Effector memory CD8-positive, alpha-beta T cell (primary cell): ENCODE data around the gene PIK3C2G.
"Not testable (repeated sequence)": the region's sequence is repeated elsewhere in the genome, so short reads cannot be mapped to it uniquely, and the experiment has no call there.

ENCODE experiments used
- ATAC-seq: fragments of 150-1000 bp; cut with Tn5 transposase; replicated peaks from 2 replicates; pipeline ENCODE4 v1.10.0; 2021; ENCODE audit warnings: mild to moderate bottlenecking, moderate library complexity
- DNase-seq, 3 experiments: peaks; one replicate each; pipeline ENCODE4 v3.0.0; 2021
- H3K27ac Mint-ChIP-seq, 2 donors: one replicate each; pipeline ENCODE4 v1.8.0; 2022; ENCODE audit warnings: mild to moderate bottlenecking in 2 of 2, mixed read lengths in 2 of 2, moderate library complexity in 2 of 2
- H3K27me3 Mint-ChIP-seq, 2 donors: one replicate each; pipeline ENCODE4 v1.8.0; 2022; ENCODE audit warnings: mixed read lengths in 2 of 2
- H3K36me3 Mint-ChIP-seq: one replicate; pipeline ENCODE4 v1.8.0; 2022; ENCODE audit warnings: mild to moderate bottlenecking, moderate library complexity, mixed read lengths; ENCODE audit not compliant: insufficient read depth
- H3K4me1 Mint-ChIP-seq, 2 donors: one replicate each; pipeline ENCODE4 v1.8.0; 2022; ENCODE audit warnings: low read depth in 2 of 2, mixed read lengths in 2 of 2
- H3K4me3 Mint-ChIP-seq, 2 donors: one replicate each; pipeline ENCODE4 v1.8.0; 2022; ENCODE audit warnings: mild to moderate bottlenecking in 2 of 2, mixed read lengths in 2 of 2, moderate library complexity in 2 of 2
- H3K9me3 Mint-ChIP-seq, 2 donors: one replicate each; pipeline ENCODE4 v1.8.0; 2022; ENCODE audit warnings: mixed read lengths in 2 of 2

PIK3C2G gene

DNA sequence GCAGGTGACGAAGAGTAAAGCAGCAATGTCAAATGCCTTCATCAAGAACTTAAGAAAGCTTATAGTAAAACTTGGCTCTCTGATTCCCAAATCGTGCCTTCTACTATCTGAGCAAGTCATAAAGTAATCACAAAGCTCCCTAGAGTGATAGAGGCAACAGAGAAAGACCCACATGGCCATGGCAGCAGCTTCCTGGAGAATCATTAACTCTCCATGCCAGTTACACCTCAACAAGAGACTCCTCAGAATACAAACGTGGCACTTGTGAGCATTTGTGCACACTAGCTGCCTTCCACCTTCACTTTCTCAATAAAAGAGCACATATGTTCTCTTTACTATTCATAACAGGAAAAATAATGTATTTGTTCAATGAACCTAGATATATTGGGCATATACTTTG, 428.5 kb downstream of the PIK3C2G start:
- Mint-ChIP-seq H3K9me3 (peaks cover 2 to 16% of the 10 kb centered on the region in 2 donors), H3K27me3 (no peaks in the 10 kb centered on the region), H3K4me1 (no peaks in the 10 kb centered on the region), H3K27ac (no peak overlapping the region), H3K36me3 (no peaks in the 10 kb centered on the region), H3K4me3 (no peak overlapping the region)
- no peak for ATAC-seq
- no peak for DNase-seq

DNA sequence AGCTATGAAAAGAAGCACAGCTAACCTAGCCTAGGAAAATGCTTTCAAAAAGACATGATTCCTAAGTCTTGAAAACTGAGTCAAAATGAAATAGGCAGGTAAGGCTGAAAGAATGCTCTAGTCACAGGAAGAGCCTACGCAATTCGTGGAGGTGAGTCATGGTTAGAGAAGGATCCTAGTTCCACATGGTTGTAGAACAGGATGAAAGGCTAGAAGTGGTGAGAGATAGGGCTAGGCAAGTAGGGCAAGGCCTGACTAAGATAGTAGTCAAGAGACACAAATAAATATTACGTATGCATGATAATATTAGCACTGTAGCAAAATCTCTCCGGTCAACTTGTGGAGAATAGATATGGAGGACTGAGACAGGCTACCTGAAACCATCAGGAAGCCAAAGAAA, 429.3 kb downstream of the PIK3C2G start:
- no peak overlapping the region for H3K4me3 Mint-ChIP-seq
- DNase-seq (no peak), ATAC-seq (no peak)
- no peaks in the 10 kb centered on the region for H3K27me3 Mint-ChIP-seq
- H3K4me1 Mint-ChIP-seq = no peaks in the 10 kb centered on the region
- H3K9me3 Mint-ChIP-seq = peaks cover 2 to 16% of the 10 kb centered on the region in 2 donors
- H3K27ac Mint-ChIP-seq = no peak overlapping the region
- H3K36me3 Mint-ChIP-seq = no peaks in the 10 kb centered on the region

DNA sequence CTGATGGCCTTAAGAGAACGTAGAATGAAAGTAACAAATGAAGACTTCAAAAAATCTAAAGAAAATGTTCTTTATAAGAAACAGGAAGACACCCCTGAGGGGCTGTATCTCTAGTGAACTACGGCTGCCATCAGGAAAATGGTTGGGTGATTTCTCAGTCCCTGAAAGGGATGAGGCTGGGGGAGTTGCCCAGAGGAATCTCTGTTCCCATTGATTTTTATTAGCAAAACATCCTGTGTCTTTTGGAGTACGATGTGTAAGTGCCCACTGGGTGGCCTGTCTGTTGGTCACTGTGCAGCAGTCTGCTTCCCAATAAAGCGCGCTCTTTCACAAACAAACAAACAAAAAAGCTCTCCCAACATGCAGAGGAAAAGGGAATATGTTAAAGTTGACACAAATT, 432.7 kb downstream of the PIK3C2G start:
- H3K27me3 Mint-ChIP-seq, H3K4me3 Mint-ChIP-seq, H3K36me3 Mint-ChIP-seq, H3K27ac Mint-ChIP-seq, DNase-seq, H3K4me1 Mint-ChIP-seq, ATAC-seq: not testable (repeated sequence)
- H3K9me3 Mint-ChIP-seq = peaks cover 2 to 18% of the 10 kb centered on the region in 2 donors

DNA sequence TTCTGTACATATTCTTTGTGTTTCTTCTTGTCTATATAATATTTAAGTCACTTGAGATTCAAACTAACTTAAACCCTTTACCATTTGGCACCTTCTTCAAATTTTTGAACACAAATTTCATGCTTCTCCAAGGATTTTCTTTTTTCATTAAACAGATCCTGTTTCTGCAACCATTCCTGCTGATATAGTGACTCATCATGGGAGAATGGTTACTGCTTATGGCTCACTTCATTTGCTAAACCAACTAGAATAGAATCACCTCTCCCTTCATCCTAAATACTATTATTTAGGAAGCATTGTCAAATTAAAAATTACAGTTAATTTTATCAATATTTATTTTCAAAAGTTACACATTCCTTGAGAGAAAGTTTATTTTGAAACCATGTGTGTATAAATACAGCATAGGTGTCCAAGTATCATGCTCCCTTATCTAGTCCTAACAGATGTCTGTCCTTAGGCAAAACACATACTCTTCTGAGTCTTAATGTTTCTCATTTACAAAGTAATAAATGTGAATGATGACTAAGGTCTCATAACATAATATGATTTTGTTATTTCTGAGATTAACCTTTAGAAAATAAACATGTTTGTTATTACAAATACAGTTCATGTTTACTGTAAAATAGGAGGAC, 435.8 kb downstream of the PIK3C2G start:
- Mint-ChIP-seq H3K4me3 (no peak overlapping the region), H3K4me1 (no peaks in the 10 kb centered on the region), H3K27me3 (no peaks in the 10 kb centered on the region), H3K9me3 (peaks cover 3 to 15% of the 10 kb centered on the region in 2 donors), H3K36me3 (no peaks in the 10 kb centered on the region), H3K27ac (no peak overlapping the region)
- DNase-seq = no peak
- ATAC-seq = no peak
